Right renal pelvis (tissue), 4 donors: ENCODE data around the gene S100A7A. TPM values are rescaled to one million over a fixed set of nuclear protein-coding genes. Genes with fewer than 3 reads are reported as not detected.
"Not testable (repeated sequence)": the region's sequence is repeated elsewhere in the genome, so short reads cannot be mapped to it uniquely, and the experiment has no call there.

Experiments used
- DNase-seq, 4 donors: peaks; one replicate each; pipeline ENCODE4 v3.0.0-alpha.2; 2013; ENCODE audit warnings: low read depth in 4 of 4, low spot score in 3 of 4, missing footprints in 1 of 4
- polyA plus RNA-seq, 4 donors: library from polyadenylated mRNA; unstranded; fragments of 120-200 nt; gene quantifications; one replicate each; pipeline ENCODE4 v1.2.1, GENCODE V29; 2013; ENCODE audit not compliant: insufficient read length in 4 of 4

Gene S100A7A
- polyA plus RNA-seq, 4 donors, result not detected

DNA sequence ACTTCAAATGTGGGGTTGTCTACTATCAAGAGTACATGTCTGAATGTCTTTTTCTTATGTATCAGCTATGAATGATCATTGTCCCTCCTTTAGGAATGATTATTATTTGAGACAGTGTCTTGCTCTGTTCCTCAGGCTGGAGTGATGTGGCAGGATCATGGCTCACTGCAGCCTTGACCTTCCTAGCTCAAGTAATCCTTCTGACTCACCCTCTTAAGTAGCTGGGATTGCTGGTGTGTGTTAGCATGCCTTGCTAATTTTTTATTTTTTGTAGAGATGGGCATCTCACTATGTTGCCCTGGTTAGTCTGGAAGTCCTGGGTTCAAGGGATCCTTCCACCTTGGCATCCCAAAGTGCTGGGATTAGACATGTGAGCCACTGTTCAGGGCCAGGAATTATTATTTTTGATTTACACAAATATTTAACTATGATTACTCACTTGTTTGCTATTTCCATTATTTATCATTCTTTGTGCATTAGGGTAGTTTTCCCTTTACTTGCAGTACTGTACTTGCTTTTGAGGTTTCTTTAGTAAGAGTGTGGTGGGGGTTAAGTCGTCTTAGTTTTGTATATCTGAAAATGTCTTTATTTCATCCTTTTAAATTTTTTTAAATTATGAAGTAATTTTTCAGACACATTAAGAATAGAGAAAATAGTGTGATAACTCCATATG is 31.3 kb downstream of the S100A7A start:
- DNase-seq, result no peak

DNA sequence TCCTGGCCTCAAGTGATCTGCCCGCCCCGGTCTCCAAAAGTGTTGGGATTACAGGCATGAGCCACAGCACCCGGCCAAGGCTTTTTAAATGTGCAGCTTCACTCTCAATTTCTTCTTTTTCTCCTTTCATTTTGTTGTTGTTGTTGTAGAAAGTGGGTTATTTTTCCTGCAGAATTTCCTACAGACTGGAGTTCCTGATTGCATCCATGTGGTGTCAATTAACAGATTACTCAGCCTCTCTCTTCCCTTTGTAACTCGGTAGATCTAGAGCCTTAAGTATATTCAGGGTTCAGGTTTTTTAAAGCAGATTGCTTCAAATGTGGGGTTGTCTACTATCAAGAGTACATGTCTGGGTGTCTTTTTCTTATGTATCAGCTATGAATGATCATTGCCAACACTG is 32.5 kb downstream of the S100A7A start:
- DNase-seq, result not testable (repeated sequence)

DNA sequence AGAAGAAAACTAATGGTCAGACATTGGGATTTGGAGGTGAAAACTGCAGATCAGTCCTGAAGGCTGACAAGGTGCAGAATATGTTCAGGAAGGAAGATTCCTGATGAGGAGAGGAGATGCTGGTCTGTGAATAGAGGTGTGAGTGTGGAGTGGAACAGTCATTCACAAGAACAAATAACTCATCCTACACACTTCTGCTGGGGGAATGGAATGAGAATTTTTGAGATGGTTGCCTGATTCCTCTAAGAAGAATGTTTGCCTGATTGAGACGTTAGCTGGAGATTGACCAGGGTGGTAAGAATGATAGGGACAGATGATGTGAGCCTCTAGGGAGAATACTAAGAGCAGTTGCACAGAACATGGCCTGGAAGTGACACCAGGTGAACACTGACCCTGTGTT is 40.1 kb downstream of the S100A7A start:
- no peak for DNase-seq

DNA sequence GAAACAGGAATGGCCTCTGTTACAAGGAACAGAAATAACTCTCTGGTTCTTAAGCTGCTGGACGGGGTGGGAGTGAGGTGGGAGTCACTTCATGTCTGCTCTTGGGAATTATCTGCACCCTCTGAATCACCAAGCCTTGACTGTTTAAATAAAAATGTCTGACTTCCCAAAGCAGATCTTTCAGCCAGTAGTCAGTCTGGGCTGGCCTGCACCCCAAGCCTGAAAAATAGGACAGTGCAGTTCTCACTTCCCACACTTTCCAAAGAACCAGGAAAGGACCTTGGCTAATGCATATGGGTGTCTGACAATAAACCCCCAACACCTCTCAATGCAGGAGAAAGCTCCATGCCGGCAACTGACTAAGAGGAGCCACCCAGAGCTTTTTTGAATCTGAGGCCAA is 43.3 kb downstream of the S100A7A start:
- DNase-seq, result no peak

DNA sequence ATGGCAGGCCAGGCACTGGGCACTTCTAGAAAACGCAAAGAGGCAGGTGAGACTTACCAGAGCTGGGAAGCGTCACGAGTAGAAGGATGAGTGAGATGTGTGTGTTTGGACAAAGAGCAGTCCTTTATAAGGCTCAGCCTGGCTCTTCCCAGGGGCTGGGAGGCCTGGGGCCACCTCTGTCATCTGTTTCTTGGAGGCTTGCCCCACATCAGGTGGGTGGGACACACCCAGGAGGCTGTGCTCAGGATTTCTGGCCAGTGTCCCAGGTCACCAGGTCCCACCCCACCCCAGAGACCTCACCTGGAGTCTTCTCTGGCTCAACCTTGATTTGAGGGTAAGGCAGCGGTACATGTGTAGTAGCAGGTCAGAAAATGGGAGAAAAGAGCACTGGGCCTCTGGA is 44.2 kb downstream of the S100A7A start, which contains the start of gene S100A7:
Gene S100A7 (minus strand): TSS at position 101 of the 400 bp plus-strand sequence. CDS start 1,638 bp downstream, outside the sequence.
- no peak for DNase-seq

DNA sequence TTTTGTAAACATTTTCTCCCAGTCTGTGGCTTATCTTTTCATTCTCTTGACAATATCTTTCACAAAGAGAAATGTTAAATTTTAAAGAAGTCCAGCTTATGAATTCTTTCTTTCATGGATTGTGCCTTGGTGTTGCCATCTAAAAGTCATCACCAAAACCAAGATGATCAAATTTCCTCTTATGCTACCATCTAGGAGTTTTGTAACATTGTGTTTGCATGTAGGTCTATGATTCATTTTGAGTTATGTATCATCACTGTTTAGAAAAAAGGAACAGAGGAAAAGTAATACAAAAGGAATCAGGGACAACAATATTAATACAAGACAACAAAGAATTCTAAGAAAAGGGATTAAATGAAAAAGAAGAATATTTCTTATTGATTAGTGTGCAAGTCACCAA is 46.4 kb downstream of the S100A7A start:
- DNase-seq, result not testable (repeated sequence)

DNA sequence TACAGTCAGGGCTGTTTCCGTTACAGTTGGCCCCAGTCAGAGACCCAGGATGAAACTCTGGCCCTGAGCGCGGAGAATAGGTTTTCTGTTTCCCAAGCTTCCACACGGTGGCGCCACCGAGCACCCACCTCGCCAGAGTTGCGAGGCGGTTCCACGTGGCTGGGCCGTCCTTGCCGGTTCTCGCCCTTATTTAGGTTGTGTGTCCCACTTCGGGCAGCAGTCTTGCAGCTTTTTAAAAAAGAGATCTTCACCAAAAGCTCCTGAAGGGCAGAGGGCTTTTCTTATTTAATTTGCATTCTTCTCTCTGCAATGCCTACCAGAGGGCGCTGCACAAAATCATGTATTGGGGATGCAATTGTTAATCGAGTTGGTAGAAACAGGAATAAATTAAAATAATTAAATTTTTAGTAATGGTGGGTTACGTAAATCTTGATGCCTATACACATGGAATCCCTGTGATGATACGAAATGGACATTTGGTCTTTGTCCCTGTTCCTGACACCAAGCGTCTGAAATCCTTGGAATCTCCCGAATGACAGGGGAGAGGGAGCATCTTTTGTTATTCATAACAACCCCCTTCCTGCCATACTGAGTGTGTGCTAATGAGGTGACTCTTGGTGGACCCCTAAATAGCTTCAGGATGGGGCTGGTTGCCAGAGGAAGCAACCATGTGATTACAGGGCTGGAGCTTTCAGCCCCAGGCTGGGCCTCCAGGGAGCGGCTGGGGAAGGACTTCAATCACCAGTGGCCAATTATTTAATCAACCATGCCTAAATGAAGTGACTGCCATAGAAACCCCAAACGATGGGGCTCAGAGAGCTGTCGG is 49.7 kb downstream of the S100A7A start:
- no peak for DNase-seq

DNA sequence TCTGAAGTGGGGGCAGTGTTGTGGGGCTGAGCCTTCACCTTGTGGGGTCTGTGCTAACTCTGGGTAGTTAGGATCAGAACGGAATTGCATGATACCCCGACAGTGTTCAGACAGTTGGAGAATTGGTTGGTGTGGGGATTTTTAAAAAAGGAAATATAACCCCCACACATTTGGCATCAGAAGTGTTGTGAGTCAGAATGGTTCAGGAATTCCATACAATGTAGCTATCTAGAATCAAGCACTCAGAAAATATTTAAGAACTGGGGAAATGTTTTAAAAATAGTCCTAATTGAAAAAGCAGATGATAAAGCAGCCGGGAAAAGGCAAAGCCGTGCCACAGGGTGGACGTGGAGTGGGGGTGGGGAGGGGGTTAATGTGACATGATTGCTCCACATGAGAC is 50.6 kb downstream of the S100A7A start:
- DNase-seq, result no peak

DNA sequence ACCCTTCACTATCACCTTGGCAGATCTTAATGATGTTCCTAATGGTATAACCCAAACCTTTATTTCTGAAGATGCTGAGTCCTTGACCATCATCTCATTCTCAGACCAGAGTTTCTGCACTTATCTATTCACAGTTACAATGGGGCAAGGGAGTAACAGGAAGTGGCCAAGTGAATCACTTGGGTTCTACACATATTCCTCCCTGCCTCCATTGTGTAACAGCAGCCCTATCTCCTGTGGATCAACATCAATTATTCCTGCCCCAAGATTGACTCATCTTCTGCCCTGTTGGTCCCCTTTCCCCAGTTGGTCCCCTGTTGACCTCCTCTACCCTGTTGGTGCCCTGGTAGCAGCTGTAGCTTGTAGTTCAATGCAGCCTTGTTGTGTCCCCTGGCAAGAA is 54.4 kb downstream of the S100A7A start:
- DNase-seq, result no peak

Other genes starting within 250 kb of the S100A7A start
- not detected for gene LELP1, start 213.1 kb upstream of the S100A7A start, polyA plus RNA-seq
- not detected for gene PRR9, start 198.9 kb upstream of the S100A7A start, polyA plus RNA-seq
- not detected for gene LORICRIN, start 156.8 kb upstream of the S100A7A start, polyA plus RNA-seq
- gene PGLYRP3, start 103.6 kb upstream of the S100A7A start, polyA plus RNA-seq, result not detected
- not detected for gene PGLYRP4, start 67.7 kb upstream of the S100A7A start, polyA plus RNA-seq
- 10 to 100 TPM in 3 of 4 donors, 1 to 10 TPM in 1; 7.8 to 23.3 (median 18.2) TPM for gene S100A9, start 58.7 kb upstream of the S100A7A start, polyA plus RNA-seq
- 1 to 10 TPM in 3 of 4 donors, not detected in 1; 1.3 to 2.8 (median 2.3) TPM for gene S100A12, start 40.9 kb upstream of the S100A7A start, polyA plus RNA-seq
- gene S100A8, start 25.4 kb upstream of the S100A7A start, polyA plus RNA-seq, result 10 to 100 TPM in 2 of 4 donors, 1 to 10 TPM in 2; 4.5 to 15.2 (median 10.9) TPM
- under 1 TPM in 3 of 4 donors, not detected in 1; 0.21 to 0.96 (median 0.67) TPM for gene S100A7, start 44.1 kb downstream of the S100A7A start, polyA plus RNA-seq
- 100 to 1,000 TPM; 168 to 309 (median 231) TPM for gene S100A6, start 119.5 kb downstream of the S100A7A start, polyA plus RNA-seq
- gene S100A5, start 124.4 kb downstream of the S100A7A start, polyA plus RNA-seq, result 1 to 10 TPM in 1 of 4 donors, under 1 TPM in 3; 0.70 to 1.1 (median 0.89) TPM
- gene S100A4, start 129.3 kb downstream of the S100A7A start, polyA plus RNA-seq, result 10 to 100 TPM; 31.2 to 62.0 (median 37.8) TPM
- gene S100A3, start 132.7 kb downstream of the S100A7A start, polyA plus RNA-seq, result under 1 TPM in 3 of 4 donors, not detected in 1; 0.24 to 0.41 (median 0.35) TPM
- 10 to 100 TPM in 1 of 4 donors, 1 to 10 TPM in 3; 6.2 to 11.8 (median 8.0) TPM for gene S100A2, start 149.3 kb downstream of the S100A7A start, polyA plus RNA-seq
- 100 to 1,000 TPM; 108 to 130 (median 113) TPM for gene S100A16, start 196.6 kb downstream of the S100A7A start, polyA plus RNA-seq
- gene S100A14, start 199.8 kb downstream of the S100A7A start, polyA plus RNA-seq, result 10 to 100 TPM; 17.8 to 28.6 (median 20.7) TPM
- gene S100A13, start 211.0 kb downstream of the S100A7A start, polyA plus RNA-seq, result 100 to 1,000 TPM; 139 to 170 (median 156) TPM
- 10 to 100 TPM; 17.8 to 33.4 (median 23.5) TPM for gene S100A1, start 211.9 kb downstream of the S100A7A start, polyA plus RNA-seq
- 100 to 1,000 TPM; 124 to 131 (median 127) TPM for gene CHTOP, start 217.5 kb downstream of the S100A7A start, polyA plus RNA-seq
- 10 to 100 TPM; 57.4 to 60.9 (median 58.7) TPM for gene SNAPIN, start 242.2 kb downstream of the S100A7A start, polyA plus RNA-seq